ENCODE data around the gene SCLY.
"Not testable (repeated sequence)": the region's sequence is repeated elsewhere in the genome, so short reads cannot be mapped to it uniquely, and the experiment has no call there.

Gene SCLY

DNA sequence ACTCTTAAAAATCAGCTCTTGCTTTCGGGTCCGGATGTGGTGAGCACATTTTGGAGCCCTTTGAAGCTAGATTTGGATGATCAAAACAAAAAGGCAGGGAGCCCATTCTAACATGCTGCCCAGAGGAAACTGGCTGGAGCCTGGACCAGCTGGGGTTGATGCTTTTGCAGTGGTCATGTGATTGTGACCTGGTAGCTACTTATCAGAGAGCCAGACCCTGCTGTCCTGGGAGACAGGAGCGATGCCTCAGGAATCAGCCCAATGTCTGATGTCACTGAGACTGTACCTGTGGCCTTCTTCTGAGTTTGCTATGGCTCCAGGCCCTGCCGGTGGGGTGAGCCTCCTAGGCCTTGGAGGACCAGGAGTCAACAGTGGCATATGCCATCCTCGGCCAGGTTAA, 18.7 kb upstream of the SCLY start:
- Histone ChIP-seq H3K4me3 (ENCODE audit: low read depth in 1 of 2, low read length in 2 of 2) (no peak overlapping the region), H3K36me3 (ENCODE audit: control insufficient read depth in 1 of 2, insufficient read depth in 2 of 2, low read length in 2 of 2) (peaks cover 46 to 74% of the 10 kb centered on the region in 2 donors), H3K27ac (ENCODE audit: low read length) (no peak overlapping the region), H3K4me1 (ENCODE audit: control insufficient read depth in 1 of 2, insufficient read depth in 2 of 2, low read length in 2 of 2) (no peaks in the 10 kb centered on the region), H3K9me3 (ENCODE audit: control insufficient read depth in 1 of 2, low read length in 2 of 2) (no peaks in the 10 kb centered on the region), H3K27me3 (ENCODE audit: low read depth, low read length) (no peaks in the 10 kb centered on the region)

DNA sequence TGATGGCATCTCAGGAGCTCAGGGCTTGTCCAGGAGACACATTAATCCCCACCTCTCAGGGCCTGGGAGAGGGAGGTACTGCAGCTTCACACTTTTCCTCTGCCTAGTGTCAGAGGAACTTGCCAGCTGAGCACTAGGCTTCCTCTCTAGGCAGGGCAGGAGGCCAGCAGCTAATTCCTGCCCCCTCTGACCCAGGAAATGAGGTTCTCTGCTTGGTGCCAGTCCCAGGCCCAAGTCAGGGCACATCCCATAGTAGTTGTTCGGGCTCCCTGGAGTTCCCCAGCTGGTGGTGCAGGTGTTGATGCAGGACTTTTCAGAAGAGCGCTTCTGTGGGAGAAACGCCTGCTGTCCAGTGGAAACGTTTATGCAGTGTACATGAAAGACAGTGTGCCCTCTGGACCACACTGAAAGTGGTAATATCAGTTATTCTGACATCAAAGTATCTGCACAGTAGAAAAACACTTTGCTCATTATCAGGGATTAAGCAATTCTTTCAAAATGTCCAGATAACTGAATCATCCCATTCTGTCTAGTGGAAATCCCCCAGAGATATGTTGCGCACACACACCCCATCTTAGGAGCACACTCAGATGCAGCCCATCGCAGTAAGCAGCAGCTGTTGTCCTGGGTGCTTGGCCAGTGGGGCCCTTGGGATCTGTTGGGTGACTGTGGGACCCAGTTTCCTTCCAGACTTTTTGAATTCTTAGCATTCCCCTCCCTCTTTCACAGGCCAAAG, 17.8 kb upstream of the SCLY start:
- H3K9me3 ChIP-seq (ENCODE audit: control insufficient read depth in 1 of 2, low read length in 2 of 2): no peaks in the 10 kb centered on the region
- no peak overlapping the region for H3K27ac ChIP-seq (ENCODE audit: low read length)
- no peaks in the 10 kb centered on the region for H3K27me3 ChIP-seq (ENCODE audit: low read depth, low read length)
- H3K36me3 ChIP-seq (ENCODE audit: control insufficient read depth in 1 of 2, insufficient read depth in 2 of 2, low read length in 2 of 2): peaks cover 42 to 65% of the 10 kb centered on the region in 2 donors
- no peaks in the 10 kb centered on the region for H3K4me1 ChIP-seq (ENCODE audit: control insufficient read depth in 1 of 2, insufficient read depth in 2 of 2, low read length in 2 of 2)
- no peak overlapping the region for H3K4me3 ChIP-seq (ENCODE audit: low read depth in 1 of 2, low read length in 2 of 2)

DNA sequence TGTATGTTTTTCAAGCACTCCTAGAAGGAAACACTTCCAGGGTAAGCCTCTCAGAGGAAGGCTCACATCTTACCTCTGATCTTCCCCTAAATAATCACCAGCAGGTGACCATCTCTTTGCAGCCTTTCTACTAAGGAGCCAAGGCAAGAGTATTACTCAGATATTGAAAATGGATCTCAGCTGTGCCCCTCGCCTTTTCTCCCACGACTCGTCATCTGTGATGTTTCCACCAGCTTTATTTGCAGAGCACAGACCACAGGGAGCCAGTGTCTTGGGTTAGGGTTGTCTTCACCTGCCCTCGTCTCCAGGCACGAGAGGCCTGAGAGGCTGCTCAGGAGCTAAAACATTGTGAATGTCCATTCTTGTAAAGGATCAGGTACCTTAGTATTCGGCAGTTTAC, 16.9 kb upstream of the SCLY start:
- Histone ChIP-seq H3K36me3 (ENCODE audit: control insufficient read depth in 1 of 2, insufficient read depth in 2 of 2, low read length in 2 of 2) (peaks cover 38 to 56% of the 10 kb centered on the region in 2 donors), H3K9me3 (ENCODE audit: control insufficient read depth in 1 of 2, low read length in 2 of 2) (no peaks in the 10 kb centered on the region), H3K4me1 (ENCODE audit: control insufficient read depth in 1 of 2, insufficient read depth in 2 of 2, low read length in 2 of 2) (no peaks in the 10 kb centered on the region), H3K27ac (ENCODE audit: low read length) (no peak overlapping the region), H3K4me3 (ENCODE audit: low read depth in 1 of 2, low read length in 2 of 2) (no peak overlapping the region), H3K27me3 (ENCODE audit: low read depth, low read length) (no peaks in the 10 kb centered on the region)

- no peaks in the 10 kb centered on the region for H3K4me1 ChIP-seq (ENCODE audit: control insufficient read depth in 1 of 2, insufficient read depth in 2 of 2, low read length in 2 of 2)
Observed at GRCh38 chr2:238045575-238045974, 15.2 kb upstream of the SCLY start.

DNA sequence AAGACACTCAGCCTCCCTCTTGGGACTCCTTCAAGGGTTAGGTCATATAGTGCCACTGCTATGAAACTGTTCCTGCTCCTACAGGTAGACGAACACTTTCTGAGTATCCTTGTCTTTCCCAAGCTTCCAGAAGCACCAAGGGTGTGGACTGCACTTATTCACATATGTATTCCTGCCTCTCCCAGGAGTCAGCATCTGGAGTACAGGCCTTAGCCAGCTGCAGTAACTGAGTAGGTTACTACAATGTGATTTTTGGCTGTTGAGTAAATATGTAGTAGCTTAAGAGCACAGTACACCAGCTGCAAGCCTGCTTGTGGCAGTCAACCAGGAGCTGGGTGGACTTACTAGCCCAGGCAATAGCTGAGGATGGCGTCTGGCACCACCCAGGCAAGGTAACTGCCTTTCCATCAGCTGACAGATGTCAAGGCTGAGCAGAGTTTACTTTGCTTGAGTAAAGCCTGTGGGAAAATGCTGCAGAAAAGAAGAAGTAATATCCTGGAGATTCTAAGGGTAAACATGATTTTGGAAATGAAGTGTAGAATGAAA, 14.0 kb upstream of the SCLY start:
- peaks cover 19 to 30% of the 10 kb centered on the region in 2 donors for H3K36me3 ChIP-seq (ENCODE audit: control insufficient read depth in 1 of 2, insufficient read depth in 2 of 2, low read length in 2 of 2)
- H3K4me1 ChIP-seq (ENCODE audit: control insufficient read depth in 1 of 2, insufficient read depth in 2 of 2, low read length in 2 of 2): no peaks in the 10 kb centered on the region
- H3K4me3 ChIP-seq (ENCODE audit: low read depth in 1 of 2, low read length in 2 of 2): no peak overlapping the region
- no peaks in the 10 kb centered on the region for H3K27me3 ChIP-seq (ENCODE audit: low read depth, low read length)
- no peak overlapping the region for H3K27ac ChIP-seq (ENCODE audit: low read length)
- no peaks in the 10 kb centered on the region for H3K9me3 ChIP-seq (ENCODE audit: control insufficient read depth in 1 of 2, low read length in 2 of 2)

More at GRCh38 chr2:238045575-238045974, 15.2 kb upstream of the SCLY start:
- Histone ChIP-seq H3K9me3 (ENCODE audit: control insufficient read depth in 1 of 2, low read length in 2 of 2) (no peaks in the 10 kb centered on the region), H3K27me3 (ENCODE audit: low read depth, low read length) (no peaks in the 10 kb centered on the region), H3K4me3 (ENCODE audit: low read depth in 1 of 2, low read length in 2 of 2) (no peak overlapping the region), H3K36me3 (ENCODE audit: control insufficient read depth in 1 of 2, insufficient read depth in 2 of 2, low read length in 2 of 2) (peaks cover 28 to 41% of the 10 kb centered on the region in 2 donors), H3K27ac (ENCODE audit: low read length) (no peak overlapping the region)

- Histone ChIP-seq H3K4me3 (ENCODE audit: low read depth in 1 of 2, low read length in 2 of 2) (no peak overlapping the region), H3K36me3 (ENCODE audit: control insufficient read depth in 1 of 2, insufficient read depth in 2 of 2, low read length in 2 of 2) (no peaks in the 10 kb centered on the region), H3K27ac (ENCODE audit: low read length) (no peak overlapping the region), H3K9me3 (ENCODE audit: control insufficient read depth in 1 of 2, low read length in 2 of 2) (no peaks in the 10 kb centered on the region), H3K27me3 (ENCODE audit: low read depth, low read length) (no peaks in the 10 kb centered on the region), H3K4me1 (ENCODE audit: control insufficient read depth in 1 of 2, insufficient read depth in 2 of 2, low read length in 2 of 2) (no peaks in the 10 kb centered on the region)
Observed at GRCh38 chr2:238053191-238053776, 7.5 kb upstream of the SCLY start.

DNA sequence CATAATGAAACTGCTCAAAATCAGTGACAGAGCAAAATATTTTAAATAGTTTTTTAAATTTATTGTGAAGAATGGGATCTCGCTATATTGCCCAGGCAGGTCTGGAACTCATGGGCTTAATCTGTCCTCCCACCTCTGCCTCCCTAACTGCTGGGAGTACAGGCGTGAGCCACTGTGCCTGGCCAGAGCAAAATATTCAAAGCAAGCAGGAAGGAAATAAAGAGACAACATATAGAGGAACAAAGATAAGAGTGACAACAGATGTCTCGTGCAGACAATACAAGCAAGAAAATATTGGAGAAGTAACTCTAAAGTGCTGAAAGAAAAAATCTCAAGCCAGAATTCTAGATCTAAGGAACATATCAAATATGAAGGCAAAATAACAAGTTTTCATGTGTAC, 5.0 kb upstream of the SCLY start:
- no peaks in the 10 kb centered on the region for H3K9me3 ChIP-seq (ENCODE audit: control insufficient read depth in 1 of 2, low read length in 2 of 2)
- H3K36me3 ChIP-seq (ENCODE audit: control insufficient read depth in 1 of 2, insufficient read depth in 2 of 2, low read length in 2 of 2): peaks cover 0 to 3% of the 10 kb centered on the region in 2 donors

DNA sequence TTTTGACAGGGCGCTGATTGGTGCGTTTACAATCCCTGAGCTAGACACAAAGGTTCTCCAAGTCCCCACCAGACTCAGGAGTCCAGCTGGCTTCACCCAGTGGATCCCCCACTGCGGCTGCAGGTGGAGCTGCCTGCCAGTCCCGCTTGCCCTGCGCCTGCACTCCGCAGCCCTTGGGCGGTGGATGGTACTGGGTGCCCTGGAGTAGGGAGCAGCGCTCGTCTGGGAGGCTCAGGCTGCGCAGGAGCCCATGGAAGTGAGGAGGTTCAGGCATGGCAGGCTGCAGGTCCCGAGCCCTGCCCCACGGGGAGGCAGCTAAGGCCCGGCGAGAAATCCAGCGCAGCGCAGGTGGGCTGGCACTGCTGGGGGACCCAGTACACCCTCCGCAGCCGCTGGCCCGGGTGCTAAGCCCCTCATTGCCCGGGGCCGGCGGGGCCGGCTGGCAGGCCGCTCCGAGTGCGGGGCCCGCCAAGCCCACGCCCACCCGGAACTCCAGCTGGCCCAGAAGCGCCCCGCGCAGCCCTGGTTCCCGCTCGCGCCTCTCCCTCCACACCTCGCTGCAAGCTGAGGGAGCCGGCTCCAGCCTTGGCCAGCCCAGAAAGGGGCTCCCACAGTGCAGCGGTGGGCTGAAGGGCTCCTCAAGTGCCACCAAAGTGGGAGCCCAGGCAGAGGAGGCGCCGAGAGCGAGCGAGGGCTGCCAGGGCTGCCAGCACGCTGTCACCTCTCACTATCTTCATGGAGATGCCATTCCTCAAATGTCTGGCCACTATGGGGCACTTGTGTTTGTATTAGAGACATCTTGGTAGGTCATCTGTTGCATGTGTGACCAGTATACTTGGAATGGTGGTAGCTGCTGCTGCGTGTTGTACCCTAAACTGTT, 2.9 kb upstream of the SCLY start:
- H3K36me3 ChIP-seq (ENCODE audit: control insufficient read depth in 1 of 2, insufficient read depth in 2 of 2, low read length in 2 of 2); H3K9me3 ChIP-seq (ENCODE audit: control insufficient read depth in 1 of 2, low read length in 2 of 2); H3K4me3 ChIP-seq (ENCODE audit: low read depth in 1 of 2, low read length in 2 of 2); H3K27ac ChIP-seq (ENCODE audit: low read length); H3K27me3 ChIP-seq (ENCODE audit: low read depth, low read length): not testable (repeated sequence)
- H3K4me1 ChIP-seq (ENCODE audit: control insufficient read depth in 1 of 2, insufficient read depth in 2 of 2, low read length in 2 of 2): peaks cover 5 to 17% of the 10 kb centered on the region in 2 donors

More for the DNA sequence above, 5.0 kb upstream of the SCLY start:
- Histone ChIP-seq H3K27ac (ENCODE audit: low read length) (no peak overlapping the region), H3K4me3 (ENCODE audit: low read depth in 1 of 2, low read length in 2 of 2) (no peak overlapping the region), H3K27me3 (ENCODE audit: low read depth, low read length) (no peaks in the 10 kb centered on the region), H3K4me1 (ENCODE audit: control insufficient read depth in 1 of 2, insufficient read depth in 2 of 2, low read length in 2 of 2) (peaks cover 0 to 9% of the 10 kb centered on the region in 2 donors)

DNA sequence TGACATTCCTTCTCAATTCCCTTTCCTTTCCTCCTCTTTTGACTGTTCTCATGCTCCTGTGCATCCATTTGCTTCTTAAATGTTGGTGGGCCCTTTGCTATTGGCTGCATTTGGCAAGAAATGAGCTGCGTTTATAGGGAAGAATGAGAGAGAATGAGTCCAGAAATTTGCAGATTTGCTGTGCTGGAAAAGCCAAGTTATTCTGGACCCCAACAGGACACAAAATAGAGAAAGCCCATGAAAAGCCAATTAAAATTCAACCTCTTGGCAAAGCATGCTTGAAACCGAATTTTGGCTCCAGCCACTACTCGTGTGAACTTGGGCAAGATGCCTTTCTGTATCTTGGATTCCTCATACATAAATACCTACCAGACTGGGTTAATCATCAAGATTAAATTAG, 1.3 kb upstream of the SCLY start:
- peaks cover 2 to 5% of the 10 kb centered on the region in 2 donors for H3K36me3 ChIP-seq (ENCODE audit: control insufficient read depth in 1 of 2, insufficient read depth in 2 of 2, low read length in 2 of 2)
- peak overlapping the region; percentile 93 for H3K4me3 ChIP-seq (ENCODE audit: low read depth in 1 of 2, low read length in 2 of 2)
- H3K27ac ChIP-seq (ENCODE audit: low read length): no peak overlapping the region
- no peaks in the 10 kb centered on the region for H3K9me3 ChIP-seq (ENCODE audit: control insufficient read depth in 1 of 2, low read length in 2 of 2)
- peaks cover 5 to 17% of the 10 kb centered on the region in 2 donors for H3K4me1 ChIP-seq (ENCODE audit: control insufficient read depth in 1 of 2, insufficient read depth in 2 of 2, low read length in 2 of 2)
- no peaks in the 10 kb centered on the region for H3K27me3 ChIP-seq (ENCODE audit: low read depth, low read length)

DNA sequence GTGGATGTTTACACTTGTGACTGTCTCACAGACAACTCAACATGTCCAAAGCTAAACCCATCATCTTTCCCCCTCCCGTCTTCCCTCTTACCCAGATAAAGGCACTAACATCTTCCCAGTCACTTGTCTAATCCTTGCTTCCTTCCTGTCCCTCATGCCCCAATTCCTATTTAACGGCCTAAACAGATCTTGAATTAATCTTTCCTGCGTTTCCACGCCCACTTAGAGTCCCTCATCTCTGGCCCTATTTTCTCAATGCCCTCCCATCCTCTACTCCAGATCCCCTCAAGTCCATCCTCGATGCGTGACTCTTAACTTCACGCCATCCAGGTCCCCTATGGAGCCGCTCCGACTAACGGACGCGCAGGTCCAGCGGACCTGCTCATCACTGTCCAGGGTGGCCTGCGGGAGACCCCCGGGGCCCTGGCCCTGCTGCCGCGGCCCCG, 682 bp upstream of the SCLY start:
- Histone ChIP-seq H3K4me1 (ENCODE audit: control insufficient read depth in 1 of 2, insufficient read depth in 2 of 2, low read length in 2 of 2) (peaks cover 5 to 17% of the 10 kb centered on the region in 2 donors), H3K36me3 (ENCODE audit: control insufficient read depth in 1 of 2, insufficient read depth in 2 of 2, low read length in 2 of 2) (peaks cover 7 to 9% of the 10 kb centered on the region in 2 donors), H3K4me3 (ENCODE audit: low read depth in 1 of 2, low read length in 2 of 2) (peak overlapping the region; percentile 93), H3K27ac (ENCODE audit: low read length) (peak overlapping the region; percentile 92), H3K27me3 (ENCODE audit: low read depth, low read length) (no peaks in the 10 kb centered on the region), H3K9me3 (ENCODE audit: control insufficient read depth in 1 of 2, low read length in 2 of 2) (no peaks in the 10 kb centered on the region)
